ENCODE measurements around the gene ZG16.

- TF ChIP-seq CTCF (IDR thresholded peaks at IDR 0.05) = no peak
- TF ChIP-seq POLR2A (IDR thresholded peaks at IDR 0.05) = no peak
Observed at GRCh38 chr16:29804020-29804419, 26.0 kb downstream of the ZG16 start.
